Mesenchymal stem cell (in vitro differentiated cells and primary cell): Measurements from ENCODE around the gene AKT3.

Experiments
- DNase-seq: peaks from one replicate; pipeline ENCODE4 v3.0.0-alpha.2; 2013
- H2AFZ ChIP-seq: one replicate; pipeline ENCODE4 v1.6.1; 2013; ENCODE audit warnings: low read depth, mild to moderate bottlenecking, control low read depth, inconsistent platforms, low read length, moderate library complexity
- H2AK5ac ChIP-seq: 2 replicates; pipeline ENCODE4 v1.6.1; 2013; ENCODE audit warnings: low read length, moderate library complexity, mild to moderate bottlenecking, inconsistent platforms; ENCODE audit not compliant: severe bottlenecking
- H2BK120ac ChIP-seq: one replicate; pipeline ENCODE4 v1.6.1; 2013; ENCODE audit warnings: low read depth, mild to moderate bottlenecking, inconsistent platforms, low read length, moderate library complexity
- H2BK12ac ChIP-seq, 2 experiments: one replicate each; pipeline ENCODE4 v1.6.1; 2013; ENCODE audit warnings: inconsistent platforms in 2 of 2, low read length in 2 of 2, mild to moderate bottlenecking in 2 of 2, moderate library complexity in 2 of 2, control low read depth in 1 of 2
- H2BK15ac ChIP-seq: one replicate; pipeline ENCODE4 v1.6.1; 2013; ENCODE audit warnings: mild to moderate bottlenecking, low read depth, inconsistent platforms; ENCODE audit not compliant: poor library complexity, severe bottlenecking
- H2BK5ac ChIP-seq: 2 replicates; pipeline ENCODE4 v1.6.1; 2013; ENCODE audit warnings: low read depth, mild to moderate bottlenecking, low read length, control low read depth, inconsistent platforms; ENCODE audit not compliant: poor library complexity, severe bottlenecking
- H3K14ac ChIP-seq, 2 experiments: one replicate each; pipeline ENCODE4 v1.6.1; 2013; ENCODE audit warnings: inconsistent platforms in 2 of 2, low read length in 2 of 2, control low read depth in 1 of 2, mild to moderate bottlenecking in 1 of 2, moderate library complexity in 1 of 2
- H3K18ac ChIP-seq, 2 experiments: one replicate each; pipeline ENCODE4 v1.6.1; 2013; ENCODE audit warnings: inconsistent platforms in 2 of 2, low read length in 2 of 2, control low read depth in 1 of 2, low read depth in 1 of 2, mild to moderate bottlenecking in 1 of 2
- H3K23ac ChIP-seq, 2 experiments: one replicate each; pipeline ENCODE4 v1.6.1; 2013; ENCODE audit warnings: inconsistent platforms in 2 of 2, low read length in 2 of 2, mild to moderate bottlenecking in 2 of 2, moderate library complexity in 2 of 2, control low read depth in 1 of 2
- H3K27ac ChIP-seq: 2 replicates; pipeline ENCODE4 v1.5.1; 2013; ENCODE audit warnings: mild to moderate bottlenecking, moderate library complexity, low read length, control low read depth, inconsistent platforms; ENCODE audit not compliant: poor library complexity, severe bottlenecking
- H3K27me3 ChIP-seq, 2 experiments: 2 replicates each; pipeline versions ENCODE4 v1.6.1 to v1.7.0; 2013; ENCODE audit warnings: low read length in 2 of 2, mild to moderate bottlenecking in 2 of 2, moderate library complexity in 2 of 2, control low read depth in 1 of 2, inconsistent platforms in 1 of 2; ENCODE audit not compliant: control insufficient read depth in 1 of 2, insufficient read depth in 1 of 2
- H3K36me3 ChIP-seq, 2 experiments: 2 replicates each; pipeline versions ENCODE4 v1.6.1 to v1.7.0; 2013; ENCODE audit warnings: low read length in 2 of 2, control low read depth in 1 of 2, inconsistent platforms in 1 of 2, low read depth in 1 of 2, mild to moderate bottlenecking in 1 of 2; ENCODE audit not compliant: insufficient read depth in 2 of 2, control insufficient read depth in 1 of 2
- H3K4ac ChIP-seq, 2 experiments: one replicate each; pipeline ENCODE4 v1.6.1; 2013; ENCODE audit warnings: inconsistent platforms in 2 of 2, low read length in 2 of 2, mild to moderate bottlenecking in 2 of 2, moderate library complexity in 2 of 2, control low read depth in 1 of 2, low read depth in 1 of 2
- H3K4me1 ChIP-seq: 2 replicates; pipeline ENCODE4 v1.6.1; 2013; ENCODE audit warnings: low read depth, low read length, control low read depth; ENCODE audit not compliant: control insufficient read depth, insufficient read depth
- H3K4me2 ChIP-seq: 2 replicates; pipeline ENCODE4 v1.6.1; 2013; ENCODE audit warnings: low read length, mild to moderate bottlenecking, inconsistent platforms; ENCODE audit not compliant: poor library complexity, severe bottlenecking
- H3K4me3 ChIP-seq, 2 experiments: 2 replicates each; pipeline versions ENCODE4 v1.5.1 to v1.7.0; 2013; ENCODE audit warnings: low read length in 2 of 2, mild to moderate bottlenecking in 2 of 2, control low read depth in 1 of 2, low read depth in 1 of 2; ENCODE audit not compliant: insufficient read depth in 1 of 2
- H3K79me1 ChIP-seq: replicated peaks from 2 replicates; pipeline ENCODE4 v1.6.1; 2013; ENCODE audit warnings: mild to moderate bottlenecking, control low read depth, low read length, inconsistent platforms; ENCODE audit not compliant: poor library complexity, severe bottlenecking
- H3K9ac ChIP-seq: 2 replicates; pipeline ENCODE4 v1.7.0; 2013; ENCODE audit warnings: mild to moderate bottlenecking, low read length, moderate library complexity
- H3K9me3 ChIP-seq: 2 replicates; pipeline ENCODE4 v1.7.0; 2013; ENCODE audit warnings: mild to moderate bottlenecking, low read length; ENCODE audit not compliant: control insufficient read depth
- H4K8ac ChIP-seq: one replicate; pipeline ENCODE4 v1.6.1; 2013; ENCODE audit warnings: inconsistent platforms, mild to moderate bottlenecking, low read length, moderate library complexity
- H4K91ac ChIP-seq: one replicate; pipeline ENCODE4 v1.6.1; 2013; ENCODE audit warnings: mild to moderate bottlenecking, low read length, inconsistent platforms
- WGBS: methylation state at CpG from one replicate; pipeline ENCODE4 v1.1.7; 2013; ENCODE audit warnings: mixed read lengths; 5-methylcytosine and 5-hydroxymethylcytosine counted together

AKT3 gene

DNA sequence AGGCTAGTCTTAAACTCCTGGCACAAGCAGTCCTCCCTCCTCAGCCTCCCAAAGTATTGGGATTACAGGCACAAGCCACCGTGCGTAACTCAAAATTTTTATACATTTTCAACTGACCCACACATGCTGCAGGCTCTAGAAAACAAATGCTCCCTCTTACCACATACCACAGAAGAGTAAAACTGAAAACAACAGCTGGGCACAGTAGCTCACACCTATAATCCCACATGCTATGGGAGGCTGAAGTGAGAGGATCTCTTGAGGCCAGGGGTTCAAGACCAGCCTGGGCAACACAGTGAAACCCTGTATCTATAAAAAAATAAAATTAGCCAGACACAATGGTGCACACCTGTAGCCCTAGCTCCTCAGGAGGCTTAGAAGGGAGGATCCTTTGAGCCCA is 56.7 kb downstream of the AKT3 start:
- H3K14ac ChIP-seq: no peak overlapping the region
- no peaks in the 10 kb centered on the region for H3K9me3 ChIP-seq
- peaks cover 0 to 8% of the 10 kb centered on the region in 2 experiments for H3K36me3 ChIP-seq
- H2AFZ ChIP-seq: no peak overlapping the region
- H2BK15ac ChIP-seq: no peak overlapping the region
- H2BK120ac ChIP-seq: no peak overlapping the region
- H3K27me3 ChIP-seq: no peaks in the 10 kb centered on the region
- peaks cover 1% of the 10 kb centered on the region for H3K4me1 ChIP-seq
- no peak overlapping the region for H3K9ac ChIP-seq
- H3K4ac ChIP-seq: no peak overlapping the region
- H3K4me2 ChIP-seq: no peak overlapping the region
- DNase-seq: no peak
- H2AK5ac ChIP-seq: no peak overlapping the region
- H3K27ac ChIP-seq: no peak overlapping the region
- H3K4me3 ChIP-seq: no peak overlapping the region
- no peak overlapping the region for H3K23ac ChIP-seq
- H3K79me1 ChIP-seq: peaks cover 24% of the 10 kb centered on the region
- 100% methylated on average over 2 of the region's 2 CpGs for WGBS
- no peak overlapping the region for H4K91ac ChIP-seq
- no peak overlapping the region for H4K8ac ChIP-seq
- no peak overlapping the region for H3K18ac ChIP-seq
- no peak overlapping the region for H2BK5ac ChIP-seq
- no peak overlapping the region for H2BK12ac ChIP-seq

- H3K14ac ChIP-seq: no peak overlapping the region
- no peak overlapping the region for H4K91ac ChIP-seq
- no peak overlapping the region for H3K9ac ChIP-seq
- no peaks in the 10 kb centered on the region for H3K4me1 ChIP-seq
- H3K23ac ChIP-seq: no peak overlapping the region
- peaks cover 24% of the 10 kb centered on the region for H3K79me1 ChIP-seq
- H2BK12ac ChIP-seq: no peak overlapping the region
- peaks cover 0 to 8% of the 10 kb centered on the region in 2 experiments for H3K36me3 ChIP-seq
- no peaks in the 10 kb centered on the region for H3K27me3 ChIP-seq
- H2BK5ac ChIP-seq: no peak overlapping the region
- H2AFZ ChIP-seq: no peak overlapping the region
- H3K4me3 ChIP-seq: no peak overlapping the region
- H4K8ac ChIP-seq: no peak overlapping the region
- H3K27ac ChIP-seq: no peak overlapping the region
- H2AK5ac ChIP-seq: no peak overlapping the region
- no peak overlapping the region for H3K4me2 ChIP-seq
- no peaks in the 10 kb centered on the region for H3K9me3 ChIP-seq
- H2BK120ac ChIP-seq: no peak overlapping the region
- WGBS: 73% methylated on average over 2 of the region's 3 CpGs
- no peak overlapping the region for H3K4ac ChIP-seq
- peak; percentile 3 for DNase-seq
- H2BK15ac ChIP-seq: no peak overlapping the region
- H3K18ac ChIP-seq: no peak overlapping the region
Measured at GRCh38 chr1:243792891-243793290, 57.2 kb downstream of the AKT3 start.

DNA sequence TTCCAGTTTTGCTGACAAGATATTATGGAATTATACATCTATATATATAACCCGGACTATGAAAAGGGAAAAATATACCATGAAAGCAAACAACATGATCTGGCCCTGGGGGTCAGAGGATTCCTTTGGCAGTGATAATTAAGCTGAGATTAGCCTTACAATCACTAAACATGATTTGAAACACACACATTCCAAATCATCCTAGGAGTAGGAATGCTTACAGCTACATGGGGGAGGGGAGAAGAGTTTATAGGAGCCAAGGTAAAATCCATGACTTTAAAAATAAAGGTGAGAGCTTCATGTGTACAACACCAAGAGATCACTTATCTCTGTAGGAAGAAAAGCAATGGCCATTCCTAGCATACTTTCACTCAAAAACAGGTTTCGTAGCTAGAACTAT is 57.6 kb downstream of the AKT3 start:
- H3K27ac ChIP-seq: no peak overlapping the region
- 82% methylated on average over 1 of the region's 2 CpGs for WGBS
- no peak overlapping the region for H3K23ac ChIP-seq
- H3K9me3 ChIP-seq: no peaks in the 10 kb centered on the region
- no peak overlapping the region for H3K18ac ChIP-seq
- no peak overlapping the region for H3K4me2 ChIP-seq
- H3K27me3 ChIP-seq: no peaks in the 10 kb centered on the region
- H2AFZ ChIP-seq: no peak overlapping the region
- no peak overlapping the region for H2AK5ac ChIP-seq
- no peak overlapping the region for H2BK15ac ChIP-seq
- H2BK5ac ChIP-seq: no peak overlapping the region
- H3K4me1 ChIP-seq: no peaks in the 10 kb centered on the region
- H2BK120ac ChIP-seq: no peak overlapping the region
- H3K79me1 ChIP-seq: peaks cover 26% of the 10 kb centered on the region
- no peak overlapping the region for H3K4me3 ChIP-seq
- DNase-seq: no peak
- H3K14ac ChIP-seq: no peak overlapping the region
- no peak overlapping the region for H3K9ac ChIP-seq
- H3K4ac ChIP-seq: no peak overlapping the region
- no peak overlapping the region for H4K91ac ChIP-seq
- no peak overlapping the region for H4K8ac ChIP-seq
- H2BK12ac ChIP-seq: no peak overlapping the region
- H3K36me3 ChIP-seq: peaks cover 0 to 8% of the 10 kb centered on the region in 2 experiments

GRCh38 chr1:243791586-243792267 is 58.3 kb downstream of the AKT3 start:
- H3K36me3 ChIP-seq: peaks cover 0 to 8% of the 10 kb centered on the region in 2 experiments
- no peak overlapping the region for H2AK5ac ChIP-seq
- H3K27ac ChIP-seq: no peak overlapping the region
- no peak overlapping the region for H2BK5ac ChIP-seq
- no peak overlapping the region for H2AFZ ChIP-seq
- H2BK12ac ChIP-seq: no peak overlapping the region
- no peak overlapping the region for H2BK120ac ChIP-seq
- no peak overlapping the region for H3K4me3 ChIP-seq
- H4K8ac ChIP-seq: no peak overlapping the region
- H3K4ac ChIP-seq: no peak overlapping the region
- H2BK15ac ChIP-seq: no peak overlapping the region
- H3K4me1 ChIP-seq: no peaks in the 10 kb centered on the region
- H3K27me3 ChIP-seq: no peaks in the 10 kb centered on the region
- H3K79me1 ChIP-seq: peaks cover 27% of the 10 kb centered on the region
- no peak overlapping the region for H3K14ac ChIP-seq
- WGBS: 0% methylated on average over 2 of the region's 4 CpGs
- H4K91ac ChIP-seq: no peak overlapping the region
- DNase-seq: peak; percentile 58
- H3K4me2 ChIP-seq: no peak overlapping the region
- H3K9ac ChIP-seq: no peak overlapping the region
- no peak overlapping the region for H3K23ac ChIP-seq
- no peak overlapping the region for H3K18ac ChIP-seq
- H3K9me3 ChIP-seq: no peaks in the 10 kb centered on the region
